CD4-positive, CD25-positive, alpha-beta regulatory T cell (primary cell): ENCODE data around the gene DEPDC1B. TPM values are rescaled to one million over a fixed set of nuclear protein-coding genes. Genes with fewer than 3 reads are reported as not detected.

ENCODE experiments used
- polyA plus RNA-seq, 4 donors: library from polyadenylated mRNA; unstranded; fragments of 300-500 nt; fragmentation: Illumina TruSeq; gene quantifications; one replicate each; pipeline ENCODE4 v1.2.3, GENCODE V29; 2021
- total RNA-seq: library from RNA; stranded (reverse); gene quantifications from one replicate; pipeline ENCODE4 v1.2.3, GENCODE V29; 2022

Gene DEPDC1B
- total and polyA plus RNA-seq, 5 donors from 2014 or later: 0.83 to 4.3 (median 2.0) TPM

Other genes starting within 250 kb of the DEPDC1B start
- 2.8 TPM for gene ELOVL7, start 144.1 kb upstream of the DEPDC1B start, total RNA-seq
- gene ELOVL7, start 144.1 kb upstream of the DEPDC1B start, polyA plus RNA-seq: not detected
- 6.1 TPM for gene ERCC8, start 244.9 kb upstream of the DEPDC1B start, total RNA-seq
- 10 to 100 TPM; 10.2 to 16.2 (median 12.0) TPM for gene ERCC8, start 244.9 kb upstream of the DEPDC1B start, polyA plus RNA-seq
- 11.2 TPM for gene NDUFAF2, start 245.0 kb upstream of the DEPDC1B start, total RNA-seq
- gene NDUFAF2, start 245.0 kb upstream of the DEPDC1B start, polyA plus RNA-seq: 10 to 100 TPM; 29.8 to 37.6 (median 35.4) TPM